Epithelial cell of proximal tubule (primary cell): ENCODE measurements around the gene HEXIM1. TPM values are rescaled to one million over a fixed set of nuclear protein-coding genes. Genes with fewer than 3 reads are reported as not detected.

Experiments
- DNase-seq: peaks from one replicate; pipeline ENCODE4 v3.0.0-alpha.2; 2011; ENCODE audit warnings: low read depth
- H3K4me3 ChIP-seq: 2 replicates; pipeline ENCODE4 v1.5.1; 2011; ENCODE audit warnings: low read depth, mild to moderate bottlenecking, low read length
- CTCF ChIP-seq: conservative IDR thresholded peaks from 2 replicates; pipeline ENCODE4 v1.5.1; 2012; ENCODE audit warnings: low read depth, mild to moderate bottlenecking, low read length
- total RNA-seq: library from RNA; depleted of rRNA; stranded (reverse); fragments of >200 nt; gene quantifications from 2 replicates; pipeline ENCODE4 v1.2.3, GENCODE V29; 2015

The HEXIM1 gene
- total RNA-seq, 1 donor from 2014 or later, result 11.0 TPM

- no peak for DNase-seq
- no peak for TF ChIP-seq CTCF
- H3K4me3 ChIP-seq, result no peak overlapping the region
Measured at GRCh38 chr17:45104029-45104428, 44.2 kb upstream of the HEXIM1 start.

- DNase-seq, result no peak
Measured at GRCh38 chr17:45104497-45104896, 43.8 kb upstream of the HEXIM1 start.

GRCh38 chr17:45104907-45105624, 43.2 kb upstream of the HEXIM1 start:
- peak; percentile 22 for TF ChIP-seq CTCF

More at GRCh38 chr17:45104497-45104896, 43.8 kb upstream of the HEXIM1 start:
- TF ChIP-seq CTCF, result no peak
- H3K4me3 ChIP-seq, result no peak overlapping the region

GRCh38 chr17:45106096-45106495, 42.2 kb upstream of the HEXIM1 start:
- DNase-seq, result no peak
- H3K4me3 ChIP-seq, result no peak overlapping the region
- TF ChIP-seq CTCF, result no peak

More at GRCh38 chr17:45104907-45105624, 43.2 kb upstream of the HEXIM1 start:
- H3K4me3 ChIP-seq, result no peak overlapping the region
- DNase-seq, result no peak

GRCh38 chr17:45106582-45106981, 41.7 kb upstream of the HEXIM1 start:
- no peak for TF ChIP-seq CTCF
- H3K4me3 ChIP-seq, result no peak overlapping the region
- DNase-seq, result no peak

GRCh38 chr17:45107293-45108010, 40.8 kb upstream of the HEXIM1 start:
- no peak for DNase-seq
- TF ChIP-seq CTCF, result no peak
- H3K4me3 ChIP-seq, result no peak overlapping the region
